ENCODE results near the gene CCNYL1.
"Not testable (repeated sequence)": the region's sequence is repeated elsewhere in the genome, so short reads cannot be mapped to it uniquely, and the experiment has no call there.

Gene CCNYL1

GRCh38 chr2:207697411-207697810 is 14.0 kb upstream of the CCNYL1 start:
- DNase-seq (ENCODE audit: low read depth), result no peak

GRCh38 chr2:207698301-207698700 is 13.1 kb upstream of the CCNYL1 start:
- no peak for DNase-seq (ENCODE audit: low read depth)

GRCh38 chr2:207704078-207704477 is 7.4 kb upstream of the CCNYL1 start:
- no peak for DNase-seq (ENCODE audit: low read depth)

- no peak for DNase-seq (ENCODE audit: low read depth)
Observed at GRCh38 chr2:207704671-207705070, 6.8 kb upstream of the CCNYL1 start.

- no peak for DNase-seq (ENCODE audit: low read depth)
Observed at GRCh38 chr2:207706936-207707860, 4.2 kb upstream of the CCNYL1 start.

- peak; percentile 5 for DNase-seq (ENCODE audit: low read depth)
Observed at GRCh38 chr2:207711750-207712530, 500 bp downstream of the CCNYL1 start.

GRCh38 chr2:207716056-207716455 is 4.6 kb downstream of the CCNYL1 start:
- DNase-seq (ENCODE audit: low read depth), result no peak

GRCh38 chr2:207718521-207718920 is 7.1 kb downstream of the CCNYL1 start:
- DNase-seq (ENCODE audit: low read depth), result no peak

- no peak for DNase-seq (ENCODE audit: low read depth)
Observed at GRCh38 chr2:207719008-207719407, 7.6 kb downstream of the CCNYL1 start.

GRCh38 chr2:207719655-207720054 is 8.2 kb downstream of the CCNYL1 start:
- DNase-seq (ENCODE audit: low read depth), result not testable (repeated sequence)

- DNase-seq (ENCODE audit: low read depth), result no peak
Observed at GRCh38 chr2:207720517-207721187, 9.2 kb downstream of the CCNYL1 start.

GRCh38 chr2:207722773-207723424 is 11.5 kb downstream of the CCNYL1 start:
- no peak for DNase-seq (ENCODE audit: low read depth)

GRCh38 chr2:207723425-207723787 is 12.0 kb downstream of the CCNYL1 start:
- DNase-seq (ENCODE audit: low read depth), result not testable (repeated sequence)

GRCh38 chr2:207724113-207724512 is 12.7 kb downstream of the CCNYL1 start:
- DNase-seq (ENCODE audit: low read depth), result no peak

GRCh38 chr2:207725873-207726578 is 14.6 kb downstream of the CCNYL1 start:
- DNase-seq (ENCODE audit: low read depth), result no peak

GRCh38 chr2:207727261-207727660 is 15.8 kb downstream of the CCNYL1 start:
- DNase-seq (ENCODE audit: low read depth), result no peak

- no peak for DNase-seq (ENCODE audit: low read depth)
Observed at GRCh38 chr2:207729465-207729998, 18.1 kb downstream of the CCNYL1 start.

GRCh38 chr2:207731138-207731537 is 19.7 kb downstream of the CCNYL1 start:
- no peak for DNase-seq (ENCODE audit: low read depth)

- DNase-seq (ENCODE audit: low read depth), result no peak
Observed at GRCh38 chr2:207733597-207734240, 22.3 kb downstream of the CCNYL1 start.

- no peak for DNase-seq (ENCODE audit: low read depth)
Observed at GRCh38 chr2:207734264-207734635, 22.8 kb downstream of the CCNYL1 start.
